ENCODE data around the gene RAB43.

The RAB43 gene

DNA sequence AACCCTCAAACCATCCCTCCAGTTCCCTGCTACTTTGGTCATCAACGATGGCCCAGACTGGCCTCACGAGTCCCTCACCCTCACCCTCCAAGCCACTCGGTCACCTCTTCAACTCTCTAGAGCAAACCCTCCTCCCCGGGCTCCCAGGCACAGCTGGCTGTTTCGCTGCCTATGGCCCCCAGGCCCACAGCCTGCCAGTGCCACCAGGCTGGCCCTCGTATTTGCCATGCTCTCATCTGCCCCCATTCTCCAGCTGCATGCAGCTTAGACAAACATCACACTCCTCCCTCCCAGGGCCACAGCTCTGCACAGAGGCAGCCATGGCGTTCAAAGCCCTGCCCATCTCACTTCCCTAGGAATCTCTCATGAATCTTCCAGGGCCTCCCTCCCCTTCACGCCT lies 13.8 kb downstream of the RAB43 start:
- no peaks in the 10 kb centered on the region for H3K9me3 ChIP-seq (ENCODE audit: control insufficient read depth in 1 of 2, low read length in 2 of 2)
- H3K4me3 ChIP-seq (ENCODE audit: low read depth in 1 of 2, low read length in 2 of 2) = no peak overlapping the region
- peaks cover 0 to 19% of the 10 kb centered on the region in 2 donors for H3K4me1 ChIP-seq (ENCODE audit: control insufficient read depth in 1 of 2, insufficient read depth in 2 of 2, low read length in 2 of 2)
- H3K27ac ChIP-seq (ENCODE audit: low read depth, low read length) = no peak overlapping the region
- no peaks in the 10 kb centered on the region for H3K27me3 ChIP-seq (ENCODE audit: control insufficient read depth in 1 of 2, insufficient read depth in 2 of 2, low read length in 2 of 2)
- H3K9ac ChIP-seq (ENCODE audit: low read depth in 1 of 2, low read length in 2 of 2) = no peak overlapping the region
- H3K36me3 ChIP-seq (ENCODE audit: control insufficient read depth in 1 of 2, insufficient read depth in 2 of 2, low read length in 2 of 2) = peaks cover 7 to 18% of the 10 kb centered on the region in 2 donors

DNA sequence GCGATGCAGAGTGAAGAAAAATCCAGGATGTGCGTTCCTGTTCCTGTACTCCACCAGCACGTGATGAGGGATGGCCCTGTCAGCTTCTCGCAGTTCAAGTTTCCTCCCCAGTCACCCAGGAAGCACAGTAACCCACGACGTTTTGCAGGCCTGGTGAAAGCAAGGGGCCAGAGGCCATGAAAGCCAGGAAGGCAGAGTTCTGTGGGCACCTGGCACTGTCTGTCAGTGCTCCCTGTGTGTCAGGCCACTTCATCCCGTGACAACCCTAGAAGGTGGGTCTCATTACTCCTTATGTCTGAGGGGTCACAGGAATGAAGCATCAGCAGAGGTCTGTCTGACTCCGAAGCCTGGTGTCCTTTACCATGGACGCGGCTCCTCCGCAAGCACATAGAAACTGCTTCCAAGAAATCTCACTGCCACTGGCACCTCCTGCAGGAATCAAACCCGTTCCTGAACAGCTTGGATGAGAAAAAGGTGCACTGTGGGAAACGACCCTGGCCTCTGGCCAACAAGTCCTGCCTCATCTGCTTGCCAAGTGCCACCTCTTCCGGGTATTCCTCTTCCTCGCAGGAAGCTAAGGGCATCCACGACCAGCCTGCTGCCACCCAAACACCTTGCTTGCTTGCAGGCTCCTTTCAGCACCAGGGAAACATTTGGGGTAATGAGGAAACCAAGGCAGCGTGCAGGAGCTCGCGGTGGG lies 14.6 kb downstream of the RAB43 start:
- Histone ChIP-seq H3K4me3 (ENCODE audit: low read depth in 1 of 2, low read length in 2 of 2) (no peak overlapping the region), H3K27ac (ENCODE audit: low read depth, low read length) (no peak overlapping the region), H3K27me3 (ENCODE audit: control insufficient read depth in 1 of 2, insufficient read depth in 2 of 2, low read length in 2 of 2) (no peaks in the 10 kb centered on the region), H3K9ac (ENCODE audit: low read depth in 1 of 2, low read length in 2 of 2) (no peak overlapping the region), H3K9me3 (ENCODE audit: control insufficient read depth in 1 of 2, low read length in 2 of 2) (no peaks in the 10 kb centered on the region), H3K4me1 (ENCODE audit: control insufficient read depth in 1 of 2, insufficient read depth in 2 of 2, low read length in 2 of 2) (peaks cover 0 to 13% of the 10 kb centered on the region in 2 donors), H3K36me3 (ENCODE audit: control insufficient read depth in 1 of 2, insufficient read depth in 2 of 2, low read length in 2 of 2) (peaks cover 7 to 15% of the 10 kb centered on the region in 2 donors)

DNA sequence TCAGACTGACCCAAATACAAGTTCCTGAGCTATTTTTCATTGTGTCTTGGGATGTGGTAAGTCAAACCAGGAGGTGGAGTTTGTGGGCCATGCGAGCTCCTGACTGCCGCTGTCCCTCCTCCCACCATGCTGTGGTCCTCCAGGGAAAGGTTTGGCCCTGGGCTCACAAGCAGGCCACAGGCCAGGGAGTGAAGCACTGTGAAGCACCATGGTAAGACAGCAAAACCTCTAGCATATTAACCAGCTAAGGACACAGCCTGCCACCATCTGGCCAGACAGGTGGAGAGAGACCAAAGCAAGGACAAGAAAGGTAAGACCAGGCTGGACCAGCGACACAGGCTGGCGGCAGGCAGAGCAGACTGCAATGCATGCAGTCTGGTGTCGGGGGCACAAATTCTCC lies 15.3 kb downstream of the RAB43 start:
- H3K27me3 ChIP-seq (ENCODE audit: control insufficient read depth in 1 of 2, insufficient read depth in 2 of 2, low read length in 2 of 2) = no peaks in the 10 kb centered on the region
- H3K36me3 ChIP-seq (ENCODE audit: control insufficient read depth in 1 of 2, insufficient read depth in 2 of 2, low read length in 2 of 2) = peaks cover 7 to 20% of the 10 kb centered on the region in 2 donors
- H3K27ac ChIP-seq (ENCODE audit: low read depth, low read length) = no peak overlapping the region
- peaks cover 0 to 13% of the 10 kb centered on the region in 2 donors for H3K4me1 ChIP-seq (ENCODE audit: control insufficient read depth in 1 of 2, insufficient read depth in 2 of 2, low read length in 2 of 2)
- H3K9me3 ChIP-seq (ENCODE audit: control insufficient read depth in 1 of 2, low read length in 2 of 2) = no peaks in the 10 kb centered on the region
- no peak overlapping the region for H3K4me3 ChIP-seq (ENCODE audit: low read depth in 1 of 2, low read length in 2 of 2)
- H3K9ac ChIP-seq (ENCODE audit: low read depth in 1 of 2, low read length in 2 of 2) = no peak overlapping the region

DNA sequence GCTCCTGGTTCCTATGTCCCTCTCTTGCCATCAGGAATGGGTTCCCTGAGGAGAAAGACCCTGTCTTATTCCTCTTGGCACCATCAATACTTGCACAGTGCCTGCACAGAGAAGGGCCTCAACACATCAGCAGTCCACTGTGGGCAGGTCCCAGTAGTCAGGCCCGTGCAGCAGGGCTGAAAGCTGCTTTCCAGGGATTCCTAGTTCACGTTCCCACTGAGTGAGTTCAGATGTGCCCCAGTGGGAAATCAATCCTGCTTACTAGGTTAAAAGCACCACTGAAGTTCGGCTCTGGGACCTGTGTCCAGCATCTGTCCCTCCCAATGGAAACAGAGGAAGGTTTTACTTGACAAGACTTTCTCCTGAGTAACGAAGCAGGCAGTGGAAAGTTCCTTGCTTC lies 15.7 kb downstream of the RAB43 start:
- Histone ChIP-seq H3K27ac (ENCODE audit: low read depth, low read length) (no peak overlapping the region), H3K4me3 (ENCODE audit: low read depth in 1 of 2, low read length in 2 of 2) (no peak overlapping the region), H3K9ac (ENCODE audit: low read depth in 1 of 2, low read length in 2 of 2) (no peak overlapping the region), H3K36me3 (ENCODE audit: control insufficient read depth in 1 of 2, insufficient read depth in 2 of 2, low read length in 2 of 2) (peaks cover 7 to 21% of the 10 kb centered on the region in 2 donors), H3K27me3 (ENCODE audit: control insufficient read depth in 1 of 2, insufficient read depth in 2 of 2, low read length in 2 of 2) (no peaks in the 10 kb centered on the region), H3K4me1 (ENCODE audit: control insufficient read depth in 1 of 2, insufficient read depth in 2 of 2, low read length in 2 of 2) (peaks cover 0 to 13% of the 10 kb centered on the region in 2 donors), H3K9me3 (ENCODE audit: control insufficient read depth in 1 of 2, low read length in 2 of 2) (no peaks in the 10 kb centered on the region)

DNA sequence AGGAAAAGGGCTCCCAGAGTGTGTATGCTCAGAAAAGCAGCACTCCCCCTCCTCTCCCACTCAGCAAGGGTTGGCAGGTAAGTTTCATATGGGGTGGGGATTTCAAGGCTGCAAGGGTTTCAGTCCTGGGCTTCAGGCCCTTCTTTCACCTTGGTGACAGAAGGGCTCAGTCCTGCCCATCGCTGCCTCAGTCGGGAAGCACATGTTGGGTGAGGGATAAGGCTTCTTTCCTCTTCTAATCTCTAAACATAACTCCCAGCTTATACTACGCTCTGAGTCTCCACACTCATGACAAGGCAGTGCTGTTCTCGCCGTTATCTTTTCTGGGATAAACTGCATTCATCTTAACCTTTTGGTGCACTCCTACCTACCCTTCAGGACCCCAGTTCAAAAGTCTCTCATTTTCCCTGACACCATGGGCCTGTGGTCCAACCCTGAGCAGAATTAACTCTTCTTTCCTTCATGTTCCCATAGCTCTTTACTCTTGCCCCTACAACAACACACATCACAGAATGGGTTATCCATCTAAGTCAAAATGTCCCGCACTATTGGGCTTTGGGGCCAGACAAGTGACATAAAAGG lies 17.0 kb downstream of the RAB43 start:
- Histone ChIP-seq H3K4me1 (ENCODE audit: control insufficient read depth in 1 of 2, insufficient read depth in 2 of 2, low read length in 2 of 2) (peaks cover 0 to 8% of the 10 kb centered on the region in 2 donors), H3K27ac (ENCODE audit: low read depth, low read length) (no peak overlapping the region), H3K36me3 (ENCODE audit: control insufficient read depth in 1 of 2, insufficient read depth in 2 of 2, low read length in 2 of 2) (peaks cover 7 to 21% of the 10 kb centered on the region in 2 donors)

DNA sequence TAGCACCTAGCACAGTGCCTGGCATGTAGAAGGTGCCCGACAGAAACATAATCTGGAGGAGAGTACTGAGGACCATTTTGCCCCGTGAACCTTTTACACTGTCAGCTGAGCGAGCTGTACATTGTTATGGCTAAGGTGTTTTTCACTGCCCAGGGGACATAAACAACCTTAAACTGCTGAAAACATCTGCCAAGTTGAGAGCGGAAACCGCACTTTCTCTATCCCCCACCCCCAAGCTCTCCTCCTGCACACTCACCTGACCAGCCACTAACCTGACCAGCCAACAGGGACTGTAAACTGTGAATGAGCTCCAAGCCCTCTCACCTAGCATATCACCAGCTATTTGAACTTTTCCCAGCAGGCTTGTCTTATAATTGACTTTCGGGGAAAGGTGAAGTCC lies 17.6 kb downstream of the RAB43 start:
- Histone ChIP-seq H3K9me3 (ENCODE audit: control insufficient read depth in 1 of 2, low read length in 2 of 2) (no peaks in the 10 kb centered on the region), H3K4me3 (ENCODE audit: low read depth in 1 of 2, low read length in 2 of 2) (no peak overlapping the region), H3K27me3 (ENCODE audit: control insufficient read depth in 1 of 2, insufficient read depth in 2 of 2, low read length in 2 of 2) (no peaks in the 10 kb centered on the region), H3K36me3 (ENCODE audit: control insufficient read depth in 1 of 2, insufficient read depth in 2 of 2, low read length in 2 of 2) (peaks cover 7 to 21% of the 10 kb centered on the region in 2 donors), H3K4me1 (ENCODE audit: control insufficient read depth in 1 of 2, insufficient read depth in 2 of 2, low read length in 2 of 2) (peaks cover 0 to 8% of the 10 kb centered on the region in 2 donors), H3K9ac (ENCODE audit: low read depth in 1 of 2, low read length in 2 of 2) (no peak overlapping the region), H3K27ac (ENCODE audit: low read depth, low read length) (no peak overlapping the region)

More for the DNA sequence above, 17.0 kb downstream of the RAB43 start:
- H3K4me3 ChIP-seq (ENCODE audit: low read depth in 1 of 2, low read length in 2 of 2) = no peak overlapping the region
- H3K9me3 ChIP-seq (ENCODE audit: control insufficient read depth in 1 of 2, low read length in 2 of 2) = no peaks in the 10 kb centered on the region
- no peaks in the 10 kb centered on the region for H3K27me3 ChIP-seq (ENCODE audit: control insufficient read depth in 1 of 2, insufficient read depth in 2 of 2, low read length in 2 of 2)
- no peak overlapping the region for H3K9ac ChIP-seq (ENCODE audit: low read depth in 1 of 2, low read length in 2 of 2)

DNA sequence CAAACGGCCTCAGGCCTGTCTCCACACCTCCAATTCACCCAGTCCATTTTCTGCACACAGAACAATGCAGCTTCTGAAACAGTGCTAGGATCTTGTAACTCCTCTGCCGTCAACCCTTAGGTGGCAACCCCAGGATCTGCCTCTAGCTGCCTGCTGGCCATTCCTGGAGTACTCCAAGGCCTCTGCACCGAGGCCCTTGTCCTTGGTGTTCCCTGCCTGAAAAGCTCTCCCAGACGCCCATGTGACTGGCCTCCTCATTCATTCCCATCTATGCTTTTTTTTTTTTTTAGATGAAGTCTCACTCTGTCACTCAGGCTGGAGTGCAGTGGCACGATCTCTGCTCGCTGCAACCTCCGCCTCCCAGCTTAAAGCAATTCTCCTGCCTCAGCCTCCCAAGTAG lies 18.3 kb downstream of the RAB43 start:
- Histone ChIP-seq H3K9me3 (ENCODE audit: control insufficient read depth in 1 of 2, low read length in 2 of 2) (no peaks in the 10 kb centered on the region), H3K27ac (ENCODE audit: low read depth, low read length) (no peak overlapping the region), H3K4me3 (ENCODE audit: low read depth in 1 of 2, low read length in 2 of 2) (no peak overlapping the region), H3K36me3 (ENCODE audit: control insufficient read depth in 1 of 2, insufficient read depth in 2 of 2, low read length in 2 of 2) (peaks cover 7 to 17% of the 10 kb centered on the region in 2 donors), H3K9ac (ENCODE audit: low read depth in 1 of 2, low read length in 2 of 2) (no peak overlapping the region), H3K27me3 (ENCODE audit: control insufficient read depth in 1 of 2, insufficient read depth in 2 of 2, low read length in 2 of 2) (no peaks in the 10 kb centered on the region), H3K4me1 (ENCODE audit: control insufficient read depth in 1 of 2, insufficient read depth in 2 of 2, low read length in 2 of 2) (peaks cover 0 to 8% of the 10 kb centered on the region in 2 donors)

DNA sequence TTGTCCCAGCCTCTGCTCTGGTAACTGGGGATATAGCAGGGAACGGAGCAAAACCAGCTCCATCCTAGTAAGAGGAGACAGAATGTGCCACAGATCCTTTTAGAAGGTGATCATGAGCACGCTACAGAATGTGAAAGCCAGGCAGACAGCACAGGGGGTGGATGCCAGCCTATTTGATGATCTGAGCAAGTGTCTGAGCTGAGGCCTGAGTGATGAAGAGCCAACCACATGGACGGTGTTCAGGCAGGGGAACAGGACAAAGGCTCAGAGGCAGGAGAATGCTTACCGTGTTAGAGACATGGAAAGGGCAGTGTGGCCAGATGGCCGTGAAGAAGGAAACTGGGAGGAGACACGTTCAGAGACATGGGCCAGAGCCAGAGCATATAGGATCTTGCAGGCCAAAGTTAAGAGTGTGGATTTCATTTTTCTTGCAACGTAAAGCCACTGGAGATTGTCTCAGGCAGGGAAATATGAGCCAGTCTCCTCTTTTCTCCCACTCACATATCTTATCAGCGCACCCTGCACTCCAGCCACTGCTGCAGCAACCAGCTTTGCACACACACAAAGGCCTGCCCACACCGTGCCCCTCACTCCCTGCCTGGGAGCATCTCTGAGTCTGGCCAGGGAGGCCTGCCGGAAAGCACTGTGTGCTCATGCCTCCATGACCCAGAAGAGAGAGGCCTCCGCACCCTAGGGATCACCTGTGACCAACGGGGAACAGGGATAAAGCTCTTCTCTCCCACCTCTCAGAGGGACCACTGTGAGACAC lies 20.1 kb downstream of the RAB43 start:
- Histone ChIP-seq H3K27ac (ENCODE audit: low read depth, low read length) (no peak overlapping the region), H3K36me3 (ENCODE audit: control insufficient read depth in 1 of 2, insufficient read depth in 2 of 2, low read length in 2 of 2) (peaks cover 5 to 16% of the 10 kb centered on the region in 2 donors), H3K4me3 (ENCODE audit: low read depth in 1 of 2, low read length in 2 of 2) (no peak overlapping the region), H3K4me1 (ENCODE audit: control insufficient read depth in 1 of 2, insufficient read depth in 2 of 2, low read length in 2 of 2) (peaks cover 0 to under 1% of the 10 kb centered on the region in 2 donors), H3K9ac (ENCODE audit: low read depth in 1 of 2, low read length in 2 of 2) (no peak overlapping the region), H3K9me3 (ENCODE audit: control insufficient read depth in 1 of 2, low read length in 2 of 2) (no peaks in the 10 kb centered on the region), H3K27me3 (ENCODE audit: control insufficient read depth in 1 of 2, insufficient read depth in 2 of 2, low read length in 2 of 2) (no peaks in the 10 kb centered on the region)

DNA sequence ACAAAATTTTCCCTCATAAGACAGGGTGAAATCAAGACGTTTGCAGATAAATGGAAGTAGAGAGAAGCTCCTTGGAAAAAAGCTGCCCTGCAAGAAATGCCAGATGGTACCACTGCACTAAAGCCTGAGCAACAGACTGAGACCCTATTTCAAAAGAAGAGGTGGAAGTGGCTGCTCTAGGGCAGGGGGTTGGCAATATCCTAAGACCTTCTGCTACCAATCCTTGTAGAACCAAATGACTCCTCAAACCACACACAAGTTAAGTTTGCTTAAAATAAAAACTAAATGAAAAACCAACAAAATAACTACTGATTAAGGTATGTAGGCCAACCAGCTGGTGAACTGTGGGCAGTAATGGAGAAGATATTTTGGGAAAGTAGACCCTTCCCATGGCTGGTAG lies 21.3 kb downstream of the RAB43 start:
- Histone ChIP-seq H3K9me3 (ENCODE audit: control insufficient read depth in 1 of 2, low read length in 2 of 2) (no peaks in the 10 kb centered on the region), H3K9ac (ENCODE audit: low read depth in 1 of 2, low read length in 2 of 2) (no peak overlapping the region), H3K4me1 (ENCODE audit: control insufficient read depth in 1 of 2, insufficient read depth in 2 of 2, low read length in 2 of 2) (no peaks in the 10 kb centered on the region), H3K36me3 (ENCODE audit: control insufficient read depth in 1 of 2, insufficient read depth in 2 of 2, low read length in 2 of 2) (peaks cover 4 to 17% of the 10 kb centered on the region in 2 donors), H3K27ac (ENCODE audit: low read depth, low read length) (no peak overlapping the region), H3K27me3 (ENCODE audit: control insufficient read depth in 1 of 2, insufficient read depth in 2 of 2, low read length in 2 of 2) (no peaks in the 10 kb centered on the region), H3K4me3 (ENCODE audit: low read depth in 1 of 2, low read length in 2 of 2) (no peak overlapping the region)

DNA sequence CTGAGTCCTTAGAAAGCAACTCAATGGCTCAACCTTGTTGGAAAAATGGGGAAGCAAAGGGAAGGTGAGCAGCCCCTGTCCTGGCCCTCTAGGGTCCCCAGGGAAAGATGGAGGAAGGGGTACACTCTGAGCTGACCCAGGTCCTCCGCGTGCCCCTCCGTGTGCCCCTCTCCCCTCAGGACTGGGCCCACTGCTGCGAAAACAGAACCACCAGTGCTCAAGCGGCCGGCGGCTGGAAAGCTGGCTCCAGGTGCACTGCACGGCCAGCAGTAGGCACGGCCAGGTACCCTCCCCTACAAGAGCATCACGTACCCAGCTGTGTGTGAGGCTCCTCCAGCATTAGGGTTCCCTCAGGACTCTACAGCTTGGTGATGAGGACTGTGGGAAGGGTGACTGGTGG lies 26.3 kb downstream of the RAB43 start:
- Histone ChIP-seq H3K36me3 (ENCODE audit: control insufficient read depth in 1 of 2, insufficient read depth in 2 of 2, low read length in 2 of 2) (peaks cover 7 to 43% of the 10 kb centered on the region in 2 donors), H3K27me3 (ENCODE audit: control insufficient read depth in 1 of 2, insufficient read depth in 2 of 2, low read length in 2 of 2) (no peaks in the 10 kb centered on the region), H3K9me3 (ENCODE audit: control insufficient read depth in 1 of 2, low read length in 2 of 2) (no peaks in the 10 kb centered on the region), H3K4me3 (ENCODE audit: low read depth in 1 of 2, low read length in 2 of 2) (no peak overlapping the region), H3K9ac (ENCODE audit: low read depth in 1 of 2, low read length in 2 of 2) (no peak overlapping the region), H3K4me1 (ENCODE audit: control insufficient read depth in 1 of 2, insufficient read depth in 2 of 2, low read length in 2 of 2) (no peaks in the 10 kb centered on the region), H3K27ac (ENCODE audit: low read depth, low read length) (no peak overlapping the region)
